ENCODE data around the gene MUC3A.

GRCh38 chr7:100957832-100958421 is 8.6 kb downstream of the MUC3A start:
- no peak for TF ChIP-seq POLR2A (IDR thresholded peaks at IDR 0.05; ENCODE audit: extremely low read depth, insufficient read length)
- TF ChIP-seq, protein P1, sequence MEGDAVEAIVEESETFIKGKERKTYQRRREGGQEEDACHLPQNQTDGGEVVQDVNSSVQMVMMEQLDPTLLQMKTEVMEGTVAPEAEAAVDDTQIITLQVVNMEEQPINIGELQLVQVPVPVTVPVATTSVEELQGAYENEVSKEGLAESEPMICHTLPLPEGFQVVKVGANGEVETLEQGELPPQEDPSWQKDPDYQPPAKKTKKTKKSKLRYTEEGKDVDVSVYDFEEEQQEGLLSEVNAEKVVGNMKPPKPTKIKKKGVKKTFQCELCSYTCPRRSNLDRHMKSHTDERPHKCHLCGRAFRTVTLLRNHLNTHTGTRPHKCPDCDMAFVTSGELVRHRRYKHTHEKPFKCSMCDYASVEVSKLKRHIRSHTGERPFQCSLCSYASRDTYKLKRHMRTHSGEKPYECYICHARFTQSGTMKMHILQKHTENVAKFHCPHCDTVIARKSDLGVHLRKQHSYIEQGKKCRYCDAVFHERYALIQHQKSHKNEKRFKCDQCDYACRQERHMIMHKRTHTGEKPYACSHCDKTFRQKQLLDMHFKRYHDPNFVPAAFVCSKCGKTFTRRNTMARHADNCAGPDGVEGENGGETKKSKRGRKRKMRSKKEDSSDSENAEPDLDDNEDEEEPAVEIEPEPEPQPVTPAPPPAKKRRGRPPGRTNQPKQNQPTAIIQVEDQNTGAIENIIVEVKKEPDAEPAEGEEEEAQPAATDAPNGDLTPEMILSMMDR (IDR thresholded peaks at IDR 0.05; ENCODE audit: low read depth, low read length), result no peak

All from NB4 (cell line).